Keratinocyte (primary cell): Measurements from ENCODE around the gene TDRD9. TPM values are rescaled to one million over a fixed set of nuclear protein-coding genes. Genes with fewer than 3 reads are reported as not detected.

Source experiments
- DNase-seq: peaks from one replicate; pipeline ENCODE4 v3.0.0-alpha.2; 2011; ENCODE audit warnings: low read depth, missing footprints, low spot score
- FAIRE-seq: peaks from 2 replicates; lab custom pipeline; 2011; peaks lifted over from hg19 to GRCh38; lab: Jason Lieb, UNC
- H2AFZ ChIP-seq: 2 replicates; pipeline ENCODE4 v1.6.0; 2012; ENCODE audit warnings: low read length, control low read depth, inconsistent platforms; ENCODE audit not compliant: control insufficient read depth
- H3K27ac ChIP-seq: 2 replicates; pipeline ENCODE4 v1.5.1; 2011; ENCODE audit warnings: low read length; ENCODE audit not compliant: control insufficient read depth, insufficient read depth
- H3K27me3 ChIP-seq: 3 replicates; pipeline ENCODE4 v1.6.0; 2011; ENCODE audit warnings: low read length; ENCODE audit not compliant: control insufficient read depth, insufficient read depth; ENCODE audit errors: extremely low read depth
- H3K36me3 ChIP-seq, 2 experiments: 2 replicates in 1 of 2; 3 replicates in 1 of 2; pipeline ENCODE4 v1.5.1; 2011; ENCODE audit warnings: low read length in 2 of 2, mild to moderate bottlenecking in 1 of 2; ENCODE audit not compliant: control insufficient read depth in 2 of 2, insufficient read depth in 2 of 2; ENCODE audit errors: extremely low read depth in 1 of 2
- H3K4me1 ChIP-seq: 3 replicates; pipeline ENCODE4 v1.5.1; 2011; ENCODE audit warnings: low read length; ENCODE audit not compliant: control insufficient read depth, insufficient read depth; ENCODE audit errors: extremely low read depth
- H3K4me2 ChIP-seq: 3 replicates; pipeline ENCODE4 v1.6.0; 2011; ENCODE audit warnings: low read depth, low read length; ENCODE audit not compliant: control insufficient read depth, insufficient read depth; ENCODE audit errors: extremely low read depth
- H3K4me3 ChIP-seq, 3 experiments: fragments of 200-600 bp in 1 of 3; sonication (generic) in 1 of 3; 2 replicates in 2 of 3; 3 replicates in 1 of 3; pipeline ENCODE4 v1.5.1; 2011 to 2016; ENCODE audit warnings: low read length in 3 of 3, mild to moderate bottlenecking in 3 of 3, control low read depth in 2 of 3, inconsistent platforms in 1 of 3, low read depth in 1 of 3, mixed read lengths in 1 of 3, mixed run types in 1 of 3, moderate library complexity in 1 of 3; ENCODE audit not compliant: control insufficient read depth in 2 of 3, insufficient read depth in 2 of 3; ENCODE audit errors: extremely low read depth in 1 of 3
- H3K79me2 ChIP-seq: 2 replicates; pipeline ENCODE4 v1.6.0; 2012; ENCODE audit warnings: low read length; ENCODE audit not compliant: control insufficient read depth, insufficient read depth
- H3K9ac ChIP-seq: 3 replicates; pipeline ENCODE4 v1.6.0; 2011; ENCODE audit warnings: low read length; ENCODE audit not compliant: control insufficient read depth, insufficient read depth; ENCODE audit errors: extremely low read depth
- H3K9me1 ChIP-seq: 3 replicates; pipeline ENCODE4 v1.6.0; 2011; ENCODE audit warnings: low read length; ENCODE audit not compliant: control insufficient read depth, insufficient read depth; ENCODE audit errors: extremely low read depth
- H3K9me3 ChIP-seq: 2 replicates; pipeline ENCODE4 v1.5.1; 2012; ENCODE audit warnings: low read depth, low read length; ENCODE audit not compliant: control insufficient read depth
- H4K20me1 ChIP-seq: 3 replicates; pipeline ENCODE4 v1.6.0; 2011; ENCODE audit warnings: low read length; ENCODE audit not compliant: control insufficient read depth, insufficient read depth; ENCODE audit errors: extremely low read depth
- EZH2 ChIP-seq: IDR thresholded peaks from one replicate; pipeline ENCODE4 v1.6.1; 2012; ENCODE audit warnings: inconsistent platforms, mild to moderate bottlenecking, low read length, moderate library complexity
- dilution Hi-C: fragments of 300-500 bp; cut with MboI; formaldehyde crosslinking; loops from one replicate; pipeline ENCODE4 v1.7.0; 2020; ENCODE audit warnings: low sequenced_read_pairs; ENCODE audit not compliant: extremely low pct_ligation_motif_present
- polyA plus RNA-seq, 5 experiments: library from polyadenylated mRNA; depleted of rRNA in 3 of 5; stranded (reverse) in 3 of 5; stranded (forward) in 1 of 5; unstranded in 1 of 5; fragments of >200 nt; gene quantifications; 1 replicate in 1 of 5; 2 replicates in 3 of 5; 3 replicates in 1 of 5; pipeline versions ENCODE4 v1.2.1 to v1.2.3, GENCODE V29; 2011 to 2012; ENCODE audit warnings: missing spikeins in 2 of 5, low read depth in 1 of 5, low replicate concordance in 1 of 5
- TF ChIP-seq, protein P1 (sequence below), 3 experiments: IDR thresholded peaks in 1 of 3; conservative IDR thresholded peaks in 1 of 3; optimal IDR thresholded peaks in 1 of 3; 2 replicates in 2 of 3; 3 replicates in 1 of 3; pipeline versions ENCODE3 to v1.5.1; 2011; ENCODE audit warnings: low read length in 3 of 3, mild to moderate bottlenecking in 3 of 3, moderate library complexity in 2 of 3, control low read depth in 1 of 3, inconsistent platforms in 1 of 3; ENCODE audit not compliant: insufficient read depth in 2 of 3; ENCODE audit errors: extremely low read depth in 1 of 3

Gene TDRD9
- polyA plus RNA-seq, 1 donor (not counting 4 experiments of a cell fraction or from before 2014, with no cell fraction given) = 0.10 TPM

DNA sequence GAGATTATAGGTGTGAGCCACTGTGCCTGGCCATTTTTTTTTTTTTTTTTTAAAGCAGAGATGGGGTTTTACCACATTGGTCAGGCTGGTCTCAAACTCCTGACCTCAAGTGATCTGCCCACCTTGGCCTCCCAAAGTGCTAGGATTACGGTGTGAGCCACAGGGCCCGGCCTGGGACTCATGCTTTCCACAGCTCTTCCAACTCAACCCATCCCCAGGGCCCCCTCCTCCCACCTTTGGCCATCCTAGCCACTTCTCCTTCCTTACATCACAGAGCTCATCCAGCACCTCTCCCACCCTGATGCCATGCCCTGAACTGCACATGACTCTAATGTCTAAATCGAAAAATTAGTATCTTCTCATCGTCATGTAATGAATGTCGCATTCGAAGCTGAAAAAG lies 12.6 kb upstream of the TDRD9 start:
- dilution Hi-C loops = no loop called here
- H3K9ac ChIP-seq = no peak overlapping the region
- no peak overlapping the region for H2AFZ ChIP-seq
- FAIRE-seq = no peak
- H3K9me1 ChIP-seq = no peaks in the 10 kb centered on the region
- no peak overlapping the region for H3K27ac ChIP-seq
- no peak overlapping the region for H3K4me2 ChIP-seq
- H3K9me3 ChIP-seq = no peaks in the 10 kb centered on the region
- peaks cover 9 to 23% of the 10 kb centered on the region in 2 experiments for H3K36me3 ChIP-seq
- TF ChIP-seq EZH2 = no peak
- TF ChIP-seq, protein P1, sequence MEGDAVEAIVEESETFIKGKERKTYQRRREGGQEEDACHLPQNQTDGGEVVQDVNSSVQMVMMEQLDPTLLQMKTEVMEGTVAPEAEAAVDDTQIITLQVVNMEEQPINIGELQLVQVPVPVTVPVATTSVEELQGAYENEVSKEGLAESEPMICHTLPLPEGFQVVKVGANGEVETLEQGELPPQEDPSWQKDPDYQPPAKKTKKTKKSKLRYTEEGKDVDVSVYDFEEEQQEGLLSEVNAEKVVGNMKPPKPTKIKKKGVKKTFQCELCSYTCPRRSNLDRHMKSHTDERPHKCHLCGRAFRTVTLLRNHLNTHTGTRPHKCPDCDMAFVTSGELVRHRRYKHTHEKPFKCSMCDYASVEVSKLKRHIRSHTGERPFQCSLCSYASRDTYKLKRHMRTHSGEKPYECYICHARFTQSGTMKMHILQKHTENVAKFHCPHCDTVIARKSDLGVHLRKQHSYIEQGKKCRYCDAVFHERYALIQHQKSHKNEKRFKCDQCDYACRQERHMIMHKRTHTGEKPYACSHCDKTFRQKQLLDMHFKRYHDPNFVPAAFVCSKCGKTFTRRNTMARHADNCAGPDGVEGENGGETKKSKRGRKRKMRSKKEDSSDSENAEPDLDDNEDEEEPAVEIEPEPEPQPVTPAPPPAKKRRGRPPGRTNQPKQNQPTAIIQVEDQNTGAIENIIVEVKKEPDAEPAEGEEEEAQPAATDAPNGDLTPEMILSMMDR (optimal IDR thresholded peaks at IDR 0.05 in 1 of 3, IDR thresholded peaks at IDR 0.05 in 1 of 3, conservative IDR thresholded peaks at IDR 0.05 in 1 of 3; ENCODE audit: extremely low read depth in 1 of 3, insufficient read depth in 2 of 3, low read length in 3 of 3) = no peak
- peaks cover 48% of the 10 kb centered on the region for H3K79me2 ChIP-seq
- no peaks in the 10 kb centered on the region for H4K20me1 ChIP-seq
- no peaks in the 10 kb centered on the region for H3K27me3 ChIP-seq
- DNase-seq = no peak
- no peak overlapping the region for H3K4me3 ChIP-seq
- H3K4me1 ChIP-seq = peaks cover 2% of the 10 kb centered on the region

DNA sequence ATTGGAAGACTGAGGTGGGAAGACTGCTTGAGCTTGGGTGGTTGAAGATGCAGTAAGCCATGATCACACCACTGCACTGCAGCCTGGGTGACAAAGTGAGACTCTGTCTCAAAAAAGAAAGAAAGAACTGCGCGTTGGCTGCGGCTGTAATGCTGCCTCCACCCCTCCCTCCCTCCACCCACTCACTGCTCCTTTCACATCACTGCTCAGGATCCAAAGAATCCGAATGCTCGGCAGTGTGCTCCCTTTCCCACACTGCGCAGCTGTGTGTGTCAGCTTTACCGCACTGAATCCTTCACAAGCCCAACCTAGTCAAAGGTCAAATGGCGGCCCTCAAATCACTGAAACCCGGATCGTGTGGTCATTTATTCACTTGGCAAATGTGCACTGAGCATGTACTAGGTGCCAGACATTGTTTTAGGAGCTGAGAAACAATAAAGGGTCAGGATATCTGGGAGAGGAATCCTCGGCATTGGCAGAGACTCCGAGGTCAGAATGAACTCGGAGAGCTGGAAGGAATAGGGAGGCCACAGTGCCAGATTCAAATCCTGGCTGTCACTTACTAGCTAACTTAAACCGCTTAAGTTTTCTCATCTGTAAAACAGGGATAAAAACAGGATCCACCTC lies 11.5 kb upstream of the TDRD9 start:
- no peak overlapping the region for H3K4me3 ChIP-seq
- H3K9me3 ChIP-seq = no peaks in the 10 kb centered on the region
- no peak overlapping the region for H3K4me2 ChIP-seq
- H3K79me2 ChIP-seq = peaks cover 55% of the 10 kb centered on the region
- no peak overlapping the region for H3K27ac ChIP-seq
- H4K20me1 ChIP-seq = no peaks in the 10 kb centered on the region
- FAIRE-seq (no peak), DNase-seq (no peak)
- dilution Hi-C loops = no loop called here
- H3K9me1 ChIP-seq = no peaks in the 10 kb centered on the region
- H3K27me3 ChIP-seq = no peaks in the 10 kb centered on the region
- H3K4me1 ChIP-seq = peaks cover 5% of the 10 kb centered on the region
- peaks cover 9 to 23% of the 10 kb centered on the region in 2 experiments for H3K36me3 ChIP-seq
- no peak for TF ChIP-seq EZH2
- TF ChIP-seq, protein P1 (optimal IDR thresholded peaks at IDR 0.05 in 1 of 3, IDR thresholded peaks at IDR 0.05 in 1 of 3, conservative IDR thresholded peaks at IDR 0.05 in 1 of 3; ENCODE audit: extremely low read depth in 1 of 3, insufficient read depth in 2 of 3, low read length in 3 of 3) = no peak
- H2AFZ ChIP-seq = no peak overlapping the region
- no peak overlapping the region for H3K9ac ChIP-seq
